Retinal pigment epithelial cell (primary cell): Measurements from ENCODE around the gene ELK3.

ENCODE experiments used
- DNase-seq: peaks from one replicate; pipeline ENCODE4 v3.0.0-alpha.2; 2010; ENCODE audit warnings: low read depth
- H3K4me3 ChIP-seq: 2 replicates; pipeline ENCODE4 v1.5.1; 2011; ENCODE audit warnings: mild to moderate bottlenecking, low read length, control low read depth, moderate library complexity
- CTCF ChIP-seq: conservative IDR thresholded peaks from 2 replicates; pipeline ENCODE4 v1.5.1; 2011; ENCODE audit warnings: low read depth, low read length, control low read depth, inconsistent platforms

Gene ELK3

GRCh38 chr12:96234591-96235483 is 40.7 kb downstream of the ELK3 start:
- no peak for TF ChIP-seq CTCF
- no peak for DNase-seq
- no peak overlapping the region for H3K4me3 ChIP-seq

DNA sequence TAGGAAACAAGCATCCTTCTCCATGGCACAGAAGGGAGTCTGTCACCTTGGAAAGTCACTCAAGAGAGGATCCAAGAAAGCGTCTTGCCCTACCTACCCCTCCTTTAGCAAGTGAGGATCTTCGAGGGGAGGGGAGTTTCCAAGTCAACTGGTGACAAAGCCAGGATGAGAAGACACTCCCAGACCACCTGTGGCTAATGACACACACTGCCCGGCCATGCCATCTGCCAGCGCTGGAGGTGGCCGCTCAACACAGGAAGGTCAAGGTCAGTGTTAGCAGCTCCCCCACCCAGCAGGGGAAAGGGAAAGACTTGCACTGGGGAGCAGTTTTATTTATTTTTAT is 41.3 kb downstream of the ELK3 start:
- H3K4me3 ChIP-seq = no peak overlapping the region
- TF ChIP-seq CTCF = no peak
- DNase-seq = no peak

- DNase-seq = no peak
- no peak for TF ChIP-seq CTCF
- H3K4me3 ChIP-seq = no peak overlapping the region
Measured at GRCh38 chr12:96236221-96236822, 42.1 kb downstream of the ELK3 start.

- no peak for TF ChIP-seq CTCF
- no peak for DNase-seq
- no peak overlapping the region for H3K4me3 ChIP-seq
Measured at GRCh38 chr12:96237035-96237434, 42.9 kb downstream of the ELK3 start.

DNA sequence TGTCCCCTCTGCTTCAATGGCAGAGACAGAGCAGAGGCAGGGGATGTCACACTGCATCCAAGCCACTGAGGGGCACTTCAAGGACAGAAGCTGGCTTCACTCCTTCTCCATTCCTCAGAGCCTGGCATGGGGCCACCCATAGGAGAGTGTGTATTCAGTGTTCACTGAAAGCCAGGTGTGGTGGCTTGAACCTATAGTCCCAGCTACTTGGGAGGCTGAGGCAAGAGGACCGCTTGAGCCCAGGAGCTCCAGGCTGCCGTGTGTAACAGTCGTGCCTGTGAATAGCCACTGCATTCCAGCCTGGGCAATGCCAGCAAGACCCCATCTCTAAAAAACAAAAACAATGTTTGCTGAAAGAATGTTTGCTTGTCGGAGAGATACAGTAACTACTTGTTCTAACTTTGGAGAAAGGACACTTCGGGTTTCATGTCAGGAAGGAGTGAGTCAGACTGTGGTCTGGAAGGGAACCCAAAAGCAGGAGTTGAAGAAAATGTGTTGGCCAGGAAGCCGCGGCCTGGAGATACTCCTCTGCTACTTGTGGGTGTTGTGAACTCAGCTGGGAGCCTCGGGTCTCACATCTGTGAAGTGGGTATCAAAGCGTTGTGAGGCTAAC is 43.4 kb downstream of the ELK3 start:
- DNase-seq = no peak
- H3K4me3 ChIP-seq = no peak overlapping the region
- TF ChIP-seq CTCF = no peak

DNA sequence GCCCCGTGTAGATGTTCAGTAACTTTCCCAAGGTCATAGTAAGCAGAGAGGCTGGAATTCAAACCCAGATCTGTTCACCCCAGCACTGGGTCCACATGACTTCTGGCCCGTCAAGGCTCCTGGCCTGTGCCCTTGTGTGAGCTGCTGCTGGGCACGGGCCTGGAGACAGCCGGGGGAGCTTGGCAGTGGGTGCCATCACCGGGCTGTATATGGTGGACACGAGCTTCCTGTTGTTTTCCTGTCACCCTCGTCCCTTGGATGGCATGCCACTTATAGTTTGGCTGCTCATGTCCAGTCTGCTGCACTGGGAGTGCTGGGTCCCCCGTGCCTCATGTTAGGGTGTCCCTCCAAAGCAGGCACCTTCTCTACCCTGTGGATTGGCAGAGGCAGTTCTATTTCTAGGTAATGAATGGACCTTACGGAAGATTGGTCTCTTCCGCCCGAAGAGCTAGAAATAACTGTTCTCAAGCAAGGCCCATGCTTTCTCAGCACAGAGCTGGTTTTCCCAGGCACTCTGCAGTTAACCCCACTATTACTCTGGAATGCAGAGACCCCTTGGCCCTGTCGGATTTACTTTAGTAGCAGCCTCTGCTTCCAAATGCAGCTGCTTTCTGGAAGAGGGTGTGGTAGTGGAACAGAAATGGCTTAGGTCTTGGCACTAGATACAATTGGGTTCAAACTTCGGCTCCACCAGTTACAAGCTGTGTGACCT is 44.3 kb downstream of the ELK3 start:
- H3K4me3 ChIP-seq = no peak overlapping the region
- DNase-seq = no peak
- TF ChIP-seq CTCF = no peak
